ENCODE measurements around the gene DTNB. TPM values are rescaled to one million over a fixed set of nuclear protein-coding genes. Genes with fewer than 3 reads are reported as not detected.

DTNB gene
- total and polyA plus RNA-seq, 2 of the 4 experiments (the other 2 are of a cell fraction): 3.8 to 5.3 TPM

- H2BK20ac ChIP-seq (ENCODE audit: low read depth, low read length): no peak overlapping the region
- H4K8ac ChIP-seq (ENCODE audit: low read depth in 2 of 2, low read length in 2 of 2): no peak overlapping the region
- H4K5ac ChIP-seq (ENCODE audit: low read depth, low read length): no peak overlapping the region
- dilution Hi-C loops (cut with HindIII; ENCODE audit: low sequenced_read_pairs, unreplicated experiment) (no loop called here), in situ Hi-C loops (cut with MboI; ENCODE audit: low sequenced_read_pairs) (no loop called here), intact Hi-C loops (cut with micrococcal nuclease) (no loop called here)
- no peak for ATAC-seq (ENCODE audit: low read depth)
- H2AK5ac ChIP-seq (ENCODE audit: low read depth, low read length): no peak overlapping the region
- H4K91ac ChIP-seq (ENCODE audit: insufficient read depth, low read depth, low read length): no peak overlapping the region
- ChIA-PET POLR2A (ENCODE audit: unreplicated experiment) (no interaction called here), CTCF (no interaction called here)
- H3K9me3 ChIP-seq (ENCODE audit: control insufficient read depth, insufficient read depth, low read length): no peaks in the 10 kb centered on the region
- no peak overlapping the region for H3K27ac ChIP-seq (ENCODE audit: insufficient read depth, low read length)
- no peaks in the 10 kb centered on the region for H4K20me1 ChIP-seq (ENCODE audit: insufficient read depth, low read length)
- no CpG with 5 or more reads among the region's 2 CpGs for WGBS, 2 experiments (ENCODE audit: extremely low coverage in 2 of 2, insufficient read length in 1 of 2)
- H3K4ac ChIP-seq (ENCODE audit: low read depth, low read length): no peak overlapping the region
- no peak overlapping the region for H2BK120ac ChIP-seq (ENCODE audit: low read depth, low read length)
- H3K4me1 ChIP-seq (ENCODE audit: control insufficient read depth, insufficient read depth, low read length): no peaks in the 10 kb centered on the region
- no TSS peak for BruUV-seq (replicated peaks)
- H2BK5ac ChIP-seq (ENCODE audit: low read depth, low read length, poor library complexity, severe bottlenecking): no peak overlapping the region
- no peak overlapping the region for H3K23ac ChIP-seq (ENCODE audit: low read depth, low read length)
- no peak overlapping the region for H2AK9ac ChIP-seq (replicated peaks; ENCODE audit: low read depth, low read length, poor library complexity)
- no peak overlapping the region for H3K18ac ChIP-seq (ENCODE audit: low read depth, low read length)
- H3K9ac ChIP-seq (ENCODE audit: low read depth, low read length): no peak overlapping the region
- H3K4me2 ChIP-seq (ENCODE audit: low read depth, low read length): no peak overlapping the region
- TF ChIP-seq BHLHE40 (IDR thresholded peaks at IDR 0.05; ENCODE audit: low read depth, low read length) (no peak), CEBPB (IDR thresholded peaks at IDR 0.05; ENCODE audit: low read depth, low read length) (no peak), MAFK (IDR thresholded peaks at IDR 0.05; ENCODE audit: low read depth, low read length) (no peak), MXI1 (IDR thresholded peaks at IDR 0.05; ENCODE audit: borderline replicate concordance, low read depth, low read length) (no peak), USF2 (IDR thresholded peaks at IDR 0.05; ENCODE audit: low read depth, low read length) (no peak), SMC3 (IDR thresholded peaks at IDR 0.05; ENCODE audit: low read depth, low read length) (no peak), ELK1 (IDR thresholded peaks at IDR 0.05; ENCODE audit: borderline replicate concordance, low read depth, low read length) (no peak), FOS (IDR thresholded peaks at IDR 0.05; ENCODE audit: low read depth, low read length) (no peak), NFE2L2 (IDR thresholded peaks at IDR 0.05; ENCODE audit: low read depth, low read length) (no peak), RAD21 (IDR thresholded peaks at IDR 0.05; ENCODE audit: low read length) (no peak), MAZ (IDR thresholded peaks at IDR 0.05; ENCODE audit: borderline replicate concordance, low read depth, low read length) (no peak), POLR2A (IDR thresholded peaks at IDR 0.05; ENCODE audit: low read depth, low read length) (no peak), CHD1 (IDR thresholded peaks at IDR 0.05; ENCODE audit: low read depth, low read length) (no peak)
- TF ChIP-seq, protein P1, sequence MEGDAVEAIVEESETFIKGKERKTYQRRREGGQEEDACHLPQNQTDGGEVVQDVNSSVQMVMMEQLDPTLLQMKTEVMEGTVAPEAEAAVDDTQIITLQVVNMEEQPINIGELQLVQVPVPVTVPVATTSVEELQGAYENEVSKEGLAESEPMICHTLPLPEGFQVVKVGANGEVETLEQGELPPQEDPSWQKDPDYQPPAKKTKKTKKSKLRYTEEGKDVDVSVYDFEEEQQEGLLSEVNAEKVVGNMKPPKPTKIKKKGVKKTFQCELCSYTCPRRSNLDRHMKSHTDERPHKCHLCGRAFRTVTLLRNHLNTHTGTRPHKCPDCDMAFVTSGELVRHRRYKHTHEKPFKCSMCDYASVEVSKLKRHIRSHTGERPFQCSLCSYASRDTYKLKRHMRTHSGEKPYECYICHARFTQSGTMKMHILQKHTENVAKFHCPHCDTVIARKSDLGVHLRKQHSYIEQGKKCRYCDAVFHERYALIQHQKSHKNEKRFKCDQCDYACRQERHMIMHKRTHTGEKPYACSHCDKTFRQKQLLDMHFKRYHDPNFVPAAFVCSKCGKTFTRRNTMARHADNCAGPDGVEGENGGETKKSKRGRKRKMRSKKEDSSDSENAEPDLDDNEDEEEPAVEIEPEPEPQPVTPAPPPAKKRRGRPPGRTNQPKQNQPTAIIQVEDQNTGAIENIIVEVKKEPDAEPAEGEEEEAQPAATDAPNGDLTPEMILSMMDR (conservative IDR thresholded peaks at IDR 0.05; ENCODE audit: low read depth, low read length): no peak
- H2BK15ac ChIP-seq (ENCODE audit: low read depth, low read length): no peak overlapping the region
- H2AFZ ChIP-seq (replicated peaks; ENCODE audit: low read length, poor library complexity): no peak overlapping the region
- H3K79me1 ChIP-seq (ENCODE audit: low read depth in 1 of 2, low read length in 2 of 2): no peaks in the 10 kb centered on the region
- H3K36me3 ChIP-seq (ENCODE audit: control insufficient read depth, insufficient read depth, low read length): peaks cover 2% of the 10 kb centered on the region; the same call in 1 of the 2 replicates
- H3K9me1 ChIP-seq (ENCODE audit: insufficient read depth, low read length): no peaks in the 10 kb centered on the region
- H3K56ac ChIP-seq (ENCODE audit: extremely low read depth, insufficient read depth, low read length): no peak overlapping the region
- DNase-seq: no peak
- no peak overlapping the region for H3K4me3 ChIP-seq (ENCODE audit: insufficient read depth, low read depth, low read length)
- no peak overlapping the region for H3K14ac ChIP-seq (replicated peaks; ENCODE audit: low read depth, low read length)
- H3K27me3 ChIP-seq (ENCODE audit: control insufficient read depth, insufficient read depth, low read length): no peaks in the 10 kb centered on the region
These were observed 41.0 kb downstream of the DTNB start for GRCh38 chr2:25632396-25632795.
